HepG2 (cell line): Measurements from ENCODE around the gene SDK2. TPM values are rescaled to one million over a fixed set of nuclear protein-coding genes. Genes with fewer than 3 reads are reported as not detected.

Experiments used
- ARNT2 ChIP-seq: sonication (generic); formaldehyde crosslinking; IDR thresholded peaks from 2 replicates; pipeline ENCODE4 v1.8.0; 2022; ENCODE audit warnings: mild to moderate bottlenecking, low read depth, missing genetic modification reagents, moderate library complexity
- CHCHD3 ChIP-seq: sonication (generic); formaldehyde crosslinking; IDR thresholded peaks from 2 replicates; pipeline ENCODE4 v1.8.0; 2022; ENCODE audit warnings: mild to moderate bottlenecking, missing genetic modification reagents, moderate library complexity
- GLI4 ChIP-seq: sonication (generic); formaldehyde crosslinking; IDR thresholded peaks from 2 replicates; pipeline ENCODE4 v1.5.1; 2020; ENCODE audit warnings: missing genetic modification reagents, mild to moderate bottlenecking, moderate library complexity, borderline replicate concordance
- HDAC2 ChIP-seq: sonication (generic); formaldehyde crosslinking; IDR thresholded peaks from 2 replicates; pipeline ENCODE4 v1.4.0; 2020; ENCODE audit warnings: missing genetic modification reagents
- HOXA7 ChIP-seq: sonication (generic); formaldehyde crosslinking; IDR thresholded peaks from 2 replicates; pipeline ENCODE4 v1.8.1; 2022; ENCODE audit warnings: mild to moderate bottlenecking, missing genetic modification reagents, moderate library complexity
- NAIF1 ChIP-seq: sonication (generic); formaldehyde crosslinking; IDR thresholded peaks from 2 replicates; pipeline ENCODE4 v1.5.0; 2020; ENCODE audit warnings: mild to moderate bottlenecking, missing genetic modification reagents, borderline replicate concordance
- TGIF2 ChIP-seq: IDR thresholded peaks from 2 replicates; pipeline ENCODE4 v1.6.1; 2016; ENCODE audit warnings: control low read depth, missing compliant biosample characterization
- ZNF598 ChIP-seq: sonication (generic); formaldehyde crosslinking; IDR thresholded peaks from 2 replicates; pipeline ENCODE4 v1.5.1; 2020; ENCODE audit warnings: mild to moderate bottlenecking, missing genetic modification reagents, borderline replicate concordance
- ZNF839 ChIP-seq: sonication (generic); formaldehyde crosslinking; IDR thresholded peaks from 2 replicates; pipeline ENCODE4 v1.4.0; 2020; ENCODE audit warnings: missing genetic modification reagents, mild to moderate bottlenecking, borderline replicate concordance
- polyA plus RNA-seq, 8 experiments: library from polyadenylated mRNA; depleted of rRNA in 3 of 8; stranded (reverse) in 7 of 8; unstranded in 1 of 8; fragments of >200 nt; fragmentation: Illumina TruSeq in 4 of 8; extraction: Trizol in 4 of 8; gene quantifications; 2 replicates each; pipeline versions ENCODE4 v1.2.1 to v1.2.3, GENCODE V29; 2011 to 2016; ENCODE audit warnings: low read depth in 4 of 8, missing spikeins in 1 of 8, mixed read lengths in 1 of 8; ENCODE audit not compliant: insufficient read depth in 1 of 8
- total RNA-seq, 5 experiments: library from RNA; depleted of rRNA; stranded (reverse); fragments of >200 nt; fragmentation: Illumina TruSeq; extraction: Trizol; gene quantifications; 2 replicates each; pipeline ENCODE4 v1.2.3, GENCODE V29; 2016; ENCODE audit warnings: low read depth in 1 of 5
- TF ChIP-seq, protein P1 (sequence below): IDR thresholded peaks from 2 replicates; pipeline ENCODE4 v1.6.1; 2016; ENCODE audit warnings: low read depth
- TF ChIP-seq, protein P2 (sequence below), 2 experiments: IDR thresholded peaks; 2 replicates each; pipeline ENCODE4 v1.6.1; 2011 to 2012; ENCODE audit warnings: low read length in 2 of 2, borderline replicate concordance in 1 of 2, low read depth in 1 of 2, mild to moderate bottlenecking in 1 of 2, moderate library complexity in 1 of 2
- TF ChIP-seq, protein P3 (sequence below): sonication (generic); formaldehyde crosslinking; IDR thresholded peaks from 2 replicates; pipeline ENCODE4 v1.4.0; 2020; ENCODE audit warnings: missing genetic modification reagents, low read depth, mild to moderate bottlenecking, borderline replicate concordance
- TF ChIP-seq, protein P4 (sequence below): IDR thresholded peaks from 2 replicates; pipeline ENCODE4 v1.6.1; 2012; ENCODE audit warnings: low read length, improper control_type of control experiment

Gene SDK2
- total and polyA plus RNA-seq, 2 of the 13 experiments (the other 11 are each of a cell fraction or from before 2014, with no cell fraction given): not detected

DNA sequence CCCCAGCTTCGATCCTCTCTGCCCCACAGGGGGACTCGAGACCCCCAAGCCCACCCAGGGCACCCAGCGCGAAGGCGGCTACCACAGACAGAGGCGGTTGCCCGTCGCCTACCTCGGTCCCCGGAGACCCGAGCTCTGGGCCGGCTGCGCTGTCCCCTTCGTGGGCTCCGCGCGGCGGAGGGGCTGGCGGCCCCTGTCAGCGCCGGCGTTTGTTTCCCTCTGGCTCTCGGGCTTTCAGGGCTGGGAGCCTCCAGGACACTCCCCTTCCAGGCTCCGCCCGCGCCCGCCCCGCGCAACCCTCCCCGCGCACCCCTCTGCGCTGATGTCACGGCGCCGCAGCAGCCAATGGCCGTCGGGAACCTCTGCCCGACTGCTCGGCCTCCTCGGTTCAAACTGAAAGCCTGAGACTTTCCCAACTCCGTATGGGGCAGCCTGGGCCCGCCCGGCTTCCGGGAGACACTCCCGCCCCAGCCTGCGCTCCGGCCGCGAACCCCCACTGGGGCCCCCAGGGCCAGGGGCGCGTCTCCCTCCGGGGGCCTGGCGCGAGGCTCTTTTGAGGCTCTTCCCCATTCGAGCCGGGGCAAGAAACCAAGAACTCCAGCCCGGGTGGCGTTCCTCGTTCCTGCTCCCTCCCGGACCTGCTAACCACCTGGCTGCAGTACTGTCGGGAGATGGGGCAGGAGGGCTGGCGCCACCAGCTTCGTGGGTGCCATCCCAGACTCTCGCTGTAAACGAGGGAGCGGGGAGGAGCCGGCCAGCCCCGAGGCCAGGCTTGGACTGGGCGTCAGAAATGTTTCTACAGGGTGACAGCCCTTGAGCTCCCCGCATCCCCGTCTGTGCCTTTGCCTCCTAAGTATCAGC lies 332.2 kb downstream of the SDK2 start, which contains the start of gene CDC42EP4 (continued):
- TF ChIP-seq, protein P1, sequence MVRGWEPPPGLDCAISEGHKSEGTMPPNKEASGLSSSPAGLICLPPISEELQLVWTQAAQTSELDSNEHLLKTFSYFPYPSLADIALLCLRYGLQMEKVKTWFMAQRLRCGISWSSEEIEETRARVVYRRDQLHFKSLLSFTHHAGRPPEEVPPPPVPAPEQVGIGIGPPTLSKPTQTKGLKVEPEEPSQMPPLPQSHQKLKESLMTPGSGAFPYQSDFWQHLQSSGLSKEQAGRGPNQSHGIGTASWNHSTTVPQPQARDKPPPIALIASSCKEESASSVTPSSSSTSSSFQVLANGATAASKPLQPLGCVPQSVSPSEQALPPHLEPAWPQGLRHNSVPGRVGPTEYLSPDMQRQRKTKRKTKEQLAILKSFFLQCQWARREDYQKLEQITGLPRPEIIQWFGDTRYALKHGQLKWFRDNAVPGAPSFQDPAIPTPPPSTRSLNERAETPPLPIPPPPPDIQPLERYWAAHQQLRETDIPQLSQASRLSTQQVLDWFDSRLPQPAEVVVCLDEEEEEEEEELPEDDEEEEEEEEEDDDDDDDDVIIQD (CRISPR knock-in tag): no peak
- TF ChIP-seq HOXA7: 0 out of 2 replicates have a peak, but pooled peaks have one; percentile 8
- TF ChIP-seq, protein P2, sequence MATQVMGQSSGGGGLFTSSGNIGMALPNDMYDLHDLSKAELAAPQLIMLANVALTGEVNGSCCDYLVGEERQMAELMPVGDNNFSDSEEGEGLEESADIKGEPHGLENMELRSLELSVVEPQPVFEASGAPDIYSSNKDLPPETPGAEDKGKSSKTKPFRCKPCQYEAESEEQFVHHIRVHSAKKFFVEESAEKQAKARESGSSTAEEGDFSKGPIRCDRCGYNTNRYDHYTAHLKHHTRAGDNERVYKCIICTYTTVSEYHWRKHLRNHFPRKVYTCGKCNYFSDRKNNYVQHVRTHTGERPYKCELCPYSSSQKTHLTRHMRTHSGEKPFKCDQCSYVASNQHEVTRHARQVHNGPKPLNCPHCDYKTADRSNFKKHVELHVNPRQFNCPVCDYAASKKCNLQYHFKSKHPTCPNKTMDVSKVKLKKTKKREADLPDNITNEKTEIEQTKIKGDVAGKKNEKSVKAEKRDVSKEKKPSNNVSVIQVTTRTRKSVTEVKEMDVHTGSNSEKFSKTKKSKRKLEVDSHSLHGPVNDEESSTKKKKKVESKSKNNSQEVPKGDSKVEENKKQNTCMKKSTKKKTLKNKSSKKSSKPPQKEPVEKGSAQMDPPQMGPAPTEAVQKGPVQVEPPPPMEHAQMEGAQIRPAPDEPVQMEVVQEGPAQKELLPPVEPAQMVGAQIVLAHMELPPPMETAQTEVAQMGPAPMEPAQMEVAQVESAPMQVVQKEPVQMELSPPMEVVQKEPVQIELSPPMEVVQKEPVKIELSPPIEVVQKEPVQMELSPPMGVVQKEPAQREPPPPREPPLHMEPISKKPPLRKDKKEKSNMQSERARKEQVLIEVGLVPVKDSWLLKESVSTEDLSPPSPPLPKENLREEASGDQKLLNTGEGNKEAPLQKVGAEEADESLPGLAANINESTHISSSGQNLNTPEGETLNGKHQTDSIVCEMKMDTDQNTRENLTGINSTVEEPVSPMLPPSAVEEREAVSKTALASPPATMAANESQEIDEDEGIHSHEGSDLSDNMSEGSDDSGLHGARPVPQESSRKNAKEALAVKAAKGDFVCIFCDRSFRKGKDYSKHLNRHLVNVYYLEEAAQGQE (IDR thresholded peaks at IDR 0.05; ENCODE audit: borderline replicate concordance in 1 of 2, low read depth in 1 of 2, low read length in 2 of 2): no peak; a peak in 1 of 4 replicates
- TF ChIP-seq NAIF1: peak; percentile 59; the same call in 1 of the 2 replicates
- TF ChIP-seq, protein P3, sequence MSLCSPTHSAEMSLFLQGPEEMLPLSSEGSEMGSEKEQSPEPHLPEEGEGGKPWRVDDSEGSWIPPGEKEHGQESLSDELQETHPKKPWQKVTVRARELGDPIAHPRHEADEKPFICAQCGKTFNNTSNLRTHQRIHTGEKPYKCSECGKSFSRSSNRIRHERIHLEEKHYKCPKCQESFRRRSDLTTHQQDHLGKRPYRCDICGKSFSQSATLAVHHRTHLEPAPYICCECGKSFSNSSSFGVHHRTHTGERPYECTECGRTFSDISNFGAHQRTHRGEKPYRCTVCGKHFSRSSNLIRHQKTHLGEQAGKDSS (CRISPR knock-in tag): no peak
- TF ChIP-seq CHCHD3 (CRISPR knock-in tag): 0 out of 2 replicates have a peak, but pooled peaks have one; percentile 83
- peak; percentile 94; the same call in 1 of the 2 replicates for TF ChIP-seq GLI4 (CRISPR knock-in tag)
- peak; percentile 88; the same call in 1 of the 2 replicates for TF ChIP-seq ARNT2 (CRISPR knock-in tag)
- TF ChIP-seq, protein P4, sequence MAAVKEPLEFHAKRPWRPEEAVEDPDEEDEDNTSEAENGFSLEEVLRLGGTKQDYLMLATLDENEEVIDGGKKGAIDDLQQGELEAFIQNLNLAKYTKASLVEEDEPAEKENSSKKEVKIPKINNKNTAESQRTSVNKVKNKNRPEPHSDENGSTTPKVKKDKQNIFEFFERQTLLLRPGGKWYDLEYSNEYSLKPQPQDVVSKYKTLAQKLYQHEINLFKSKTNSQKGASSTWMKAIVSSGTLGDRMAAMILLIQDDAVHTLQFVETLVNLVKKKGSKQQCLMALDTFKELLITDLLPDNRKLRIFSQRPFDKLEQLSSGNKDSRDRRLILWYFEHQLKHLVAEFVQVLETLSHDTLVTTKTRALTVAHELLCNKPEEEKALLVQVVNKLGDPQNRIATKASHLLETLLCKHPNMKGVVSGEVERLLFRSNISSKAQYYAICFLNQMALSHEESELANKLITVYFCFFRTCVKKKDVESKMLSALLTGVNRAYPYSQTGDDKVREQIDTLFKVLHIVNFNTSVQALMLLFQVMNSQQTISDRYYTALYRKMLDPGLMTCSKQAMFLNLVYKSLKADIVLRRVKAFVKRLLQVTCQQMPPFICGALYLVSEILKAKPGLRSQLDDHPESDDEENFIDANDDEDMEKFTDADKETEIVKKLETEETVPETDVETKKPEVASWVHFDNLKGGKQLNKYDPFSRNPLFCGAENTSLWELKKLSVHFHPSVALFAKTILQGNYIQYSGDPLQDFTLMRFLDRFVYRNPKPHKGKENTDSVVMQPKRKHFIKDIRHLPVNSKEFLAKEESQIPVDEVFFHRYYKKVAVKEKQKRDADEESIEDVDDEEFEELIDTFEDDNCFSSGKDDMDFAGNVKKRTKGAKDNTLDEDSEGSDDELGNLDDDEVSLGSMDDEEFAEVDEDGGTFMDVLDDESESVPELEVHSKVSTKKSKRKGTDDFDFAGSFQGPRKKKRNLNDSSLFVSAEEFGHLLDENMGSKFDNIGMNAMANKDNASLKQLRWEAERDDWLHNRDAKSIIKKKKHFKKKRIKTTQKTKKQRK: no peak
- 0 out of 2 replicates have a peak, but pooled peaks have one; percentile 8 for TF ChIP-seq ZNF839
- TF ChIP-seq HDAC2 (CRISPR knock-in tag): peak; percentile 88
- peak; percentile 25; the same call in 1 of the 2 replicates for TF ChIP-seq TGIF2 (CRISPR knock-in tag)
- TF ChIP-seq ZNF598 (CRISPR knock-in tag): peak; percentile 98
